A549 (cell line): ENCODE measurements around the gene DEFB128. TPM values are rescaled to one million over a fixed set of nuclear protein-coding genes. Genes with fewer than 3 reads are reported as not detected.

Experiments used
- ATAC-seq, 2 experiments: fragments of 200-7000 bp in 1 of 2; fragments of >200 bp in 1 of 2; cut with Nextera tagmentation in 1 of 2; cut with Tn5 transposase in 1 of 2; 3 replicates each; pipeline versions ENCODE4 v1.8.0 to v1.9.1; 2018 to 2020; ENCODE audit warnings: mild to moderate bottlenecking in 1 of 2, moderate library complexity in 1 of 2
- CTCF ChIA-PET: fragments of 300-600 bp; sonication (Branson Sonifier 250); formaldehyde crosslinking; extraction: SDS; loops from one replicate; lab custom pipeline; 2021; ENCODE audit warnings: antibody characterized with exemption, inconsistent platforms; lab: Yijun Ruan, JAX
- POLR2A ChIA-PET: fragments of 350-600 bp; formaldehyde crosslinking; extraction: SDS; loops from one replicate; lab custom pipeline; 2021; ENCODE audit warnings: antibody characterized with exemption, inconsistent platforms; lab: Yijun Ruan, JAX
- DNase-seq, 2 experiments: peaks; one replicate each; pipeline versions ENCODE4 v3.0.0 to v3.0.0-alpha.2; 2011 to 2016; ENCODE audit warnings: low read depth in 1 of 2, low spot score in 1 of 2
- FAIRE-seq: peaks from 2 replicates; lab custom pipeline; 2011; peaks lifted over from hg19 to GRCh38; lab: Jason Lieb, UNC
- H3K27ac ChIP-seq, 2 experiments: fragments of >200 bp; sonication (Bioruptor Twin); formaldehyde crosslinking; 3 replicates each; pipeline ENCODE4 v1.5.1; 2016 to 2017
- H3K4me1 ChIP-seq: fragments of >200 bp; sonication (Bioruptor Twin); formaldehyde crosslinking; 3 replicates; pipeline ENCODE4 v1.6.1; 2016
- H3K4me2 ChIP-seq: fragments of >200 bp; sonication (Bioruptor Twin); formaldehyde crosslinking; 3 replicates; pipeline ENCODE4 v1.6.1; 2016
- H3K4me3 ChIP-seq: fragments of >200 bp; sonication (Bioruptor Twin); formaldehyde crosslinking; 3 replicates; pipeline ENCODE4 v1.5.1; 2016
- H3K9me3 ChIP-seq: fragments of >200 bp; sonication (Bioruptor Twin); formaldehyde crosslinking; 3 replicates; pipeline ENCODE4 v1.6.1; 2016
- ATOH8 ChIP-seq: fragments of 250-450 bp; sonication (Bioruptor Pico); IDR thresholded peaks from 2 replicates; pipeline ENCODE4 v1.5.0; 2020; ENCODE audit warnings: low read depth, mild to moderate bottlenecking, moderate library complexity
- CBX8 ChIP-seq: fragments of 200-600 bp; sonication (generic); IDR thresholded peaks from 2 replicates; pipeline ENCODE4 v1.6.1; 2016
- CEBPB ChIP-seq, 2 experiments: fragments of >200 bp in 1 of 2; sonication (Bioruptor Twin) in 1 of 2; formaldehyde crosslinking in 1 of 2; IDR thresholded peaks; 2 replicates each; pipeline ENCODE4 v1.6.1; 2012 to 2016
- CTCF ChIP-seq: fragments of >200 bp; sonication (Bioruptor Twin); formaldehyde crosslinking; IDR thresholded peaks from 3 replicates; pipeline ENCODE4 v1.5.1; 2016
- E2F6 ChIP-seq: IDR thresholded peaks from 2 replicates; pipeline ENCODE4 v1.6.1; 2012; ENCODE audit warnings: low read depth, borderline replicate concordance
- ESRRA ChIP-seq: fragments of 150-350 bp; IDR thresholded peaks from 2 replicates; pipeline ENCODE4 v1.6.1; 2014; ENCODE audit warnings: mild to moderate bottlenecking, low read length, borderline replicate concordance
- FOXS1 ChIP-seq: fragments of 250-450 bp; sonication (Bioruptor Pico); IDR thresholded peaks from 2 replicates; pipeline ENCODE4 v1.5.0; 2020; ENCODE audit warnings: mild to moderate bottlenecking, moderate library complexity
- HOXA7 ChIP-seq: fragments of 250-450 bp; sonication (Bioruptor Pico); IDR thresholded peaks from 2 replicates; pipeline ENCODE4 v1.5.0; 2020; ENCODE audit warnings: mild to moderate bottlenecking, moderate library complexity
- HOXB13 ChIP-seq: fragments of 250-450 bp; sonication (Bioruptor Pico); IDR thresholded peaks from 2 replicates; pipeline ENCODE4 v1.5.0; 2020; ENCODE audit warnings: low read depth, mild to moderate bottlenecking, moderate library complexity
- JUN ChIP-seq, 2 experiments: fragments of >200 bp; sonication (Bioruptor Twin); formaldehyde crosslinking; IDR thresholded peaks; 2 replicates in 1 of 2; 3 replicates in 1 of 2; pipeline ENCODE4 v1.6.1; 2016 to 2017
- JUNB ChIP-seq: fragments of >200 bp; sonication (Bioruptor Twin); formaldehyde crosslinking; IDR thresholded peaks from 2 replicates; pipeline ENCODE4 v1.6.1; 2016
- KDM1A ChIP-seq: fragments of 200-600 bp; sonication (generic); IDR thresholded peaks from 2 replicates; pipeline ENCODE4 v1.6.1; 2016; ENCODE audit warnings: low read depth, mild to moderate bottlenecking
- KDM5A ChIP-seq: fragments of 200-600 bp; sonication (generic); IDR thresholded peaks from 2 replicates; pipeline ENCODE4 v1.6.1; 2016; ENCODE audit warnings: antibody characterized with exemption, mild to moderate bottlenecking
- MAFK ChIP-seq: fragments of 450-650 bp; IDR thresholded peaks from 2 replicates; pipeline ENCODE4 v1.6.1; 2014; ENCODE audit not compliant: partially characterized antibody
- MAZ ChIP-seq: fragments of 150-350 bp; IDR thresholded peaks from 2 replicates; pipeline ENCODE4 v1.6.1; 2014; ENCODE audit warnings: antibody characterized with exemption, low read depth, low read length, borderline replicate concordance
- NPAS2 ChIP-seq: fragments of 250-450 bp; sonication (Bioruptor Pico); IDR thresholded peaks from 2 replicates; pipeline ENCODE4 v1.8.0; 2022; ENCODE audit warnings: mild to moderate bottlenecking, moderate library complexity, borderline replicate concordance
- PBX3 ChIP-seq: IDR thresholded peaks from 2 replicates; pipeline ENCODE4 v1.6.1; 2012
- POLR2A ChIP-seq: IDR thresholded peaks from 2 replicates; pipeline ENCODE4 v1.6.1; 2012; ENCODE audit warnings: mild to moderate bottlenecking, low read length
- RAD21 ChIP-seq, 2 experiments: fragments of >200 bp in 1 of 2; sonication (Bioruptor Twin) in 1 of 2; formaldehyde crosslinking in 1 of 2; IDR thresholded peaks in 1 of 2; conservative IDR thresholded peaks in 1 of 2; 2 replicates in 1 of 2; 3 replicates in 1 of 2; pipeline ENCODE4 v1.6.1; 2012 to 2018; ENCODE audit warnings: inconsistent platforms in 1 of 2
- RARB ChIP-seq: fragments of 250-450 bp; sonication (Bioruptor Pico); IDR thresholded peaks from 2 replicates; pipeline ENCODE4 v1.8.0; 2021; ENCODE audit warnings: mild to moderate bottlenecking, moderate library complexity
- RCOR1 ChIP-seq: fragments of 150-350 bp; IDR thresholded peaks from 2 replicates; pipeline ENCODE4 v1.6.1; 2014; ENCODE audit warnings: antibody characterized with exemption, low read length, low read depth
- REST ChIP-seq: fragments of 200-600 bp; sonication (generic); IDR thresholded peaks from 2 replicates; pipeline ENCODE4 v1.6.1; 2016; ENCODE audit warnings: antibody characterized with exemption, mild to moderate bottlenecking, moderate library complexity
- RFX5 ChIP-seq: fragments of 450-650 bp; IDR thresholded peaks from 2 replicates; pipeline ENCODE4 v1.7.1; 2014; ENCODE audit warnings: antibody characterized with exemption, mild to moderate bottlenecking, moderate library complexity
- TFCP2L1 ChIP-seq: fragments of 250-450 bp; sonication (Bioruptor Pico); IDR thresholded peaks from 2 replicates; pipeline ENCODE4 v1.5.0; 2021; ENCODE audit warnings: mild to moderate bottlenecking
- ZFP36 ChIP-seq: fragments of 450-650 bp; IDR thresholded peaks from 2 replicates; pipeline ENCODE4 v1.6.1; 2014; ENCODE audit warnings: borderline replicate concordance; ENCODE audit not compliant: partially characterized antibody
- ZNF302 ChIP-seq: fragments of 250-450 bp; sonication (Bioruptor Pico); IDR thresholded peaks from 2 replicates; pipeline ENCODE4 v1.9.0; 2021; ENCODE audit warnings: inconsistent platforms, mild to moderate bottlenecking, moderate library complexity
- WGBS: methylation state at CpG from one replicate; pipeline ENCODE4 v1.1.6; 2017; ENCODE audit errors: missing lambda C conversion rate; 5-methylcytosine and 5-hydroxymethylcytosine counted together
- polyA minus RNA-seq: library from RNA; depleted of rRNA, polyadenylated mRNA; stranded (reverse); fragments of >200 nt; gene quantifications from 2 replicates; pipeline ENCODE4 v1.2.3, GENCODE V29; 2011; rRNA and poly(A)+ RNA removed
- polyA plus RNA-seq, 4 experiments: library from polyadenylated mRNA; depleted of rRNA in 3 of 4; stranded (reverse); fragments of >200 nt; fragmentation: RNase III in 1 of 4; extraction: RNeasy Plus Mini Kit Qiagen cat#74134 plus additional on column Dnase treatment in 1 of 4; gene quantifications; 2 replicates in 3 of 4; 3 replicates in 1 of 4; pipeline ENCODE4 v1.2.3, GENCODE V29; 2011 to 2017

Gene DEFB128
- polyA plus RNA-seq (2011; rRNA removed) = not detected in 2 replicates
- not detected in 2 replicates for polyA plus RNA-seq (2012; cell fraction: cytosol; rRNA removed)
- polyA plus RNA-seq (2012; cell fraction: nucleus; rRNA removed) = not detected in 2 replicates
- not detected in 3 replicates for polyA plus RNA-seq (2017; fragmentation: RNase III; extraction: RNeasy Plus Mini Kit Qiagen cat#74134 plus additional on column Dnase treatment)
- not detected in 2 replicates for polyA minus RNA-seq

- no peak within 1 kb of the TSS for H3K4me2 ChIP-seq
- no peak for DNase-seq
- ChIA-PET POLR2A (no interaction called here), CTCF (no interaction called here)
- H3K27ac ChIP-seq = no peak within 1 kb of the TSS
- WGBS = 23% methylated on average over 7 of the region's 7 CpGs
- H3K4me1 ChIP-seq = no peaks in the 10 kb centered on the region
- FAIRE-seq = no peak
- no peaks in the 10 kb centered on the region for H3K9me3 ChIP-seq
- TF ChIP-seq FOXS1 (no peak), PBX3 (no peak)
- ATAC-seq = 0 out of 6 replicates have a peak, but pooled peaks of 1 of the 2 experiments have one; percentile 24
- H3K4me3 ChIP-seq = no peak within 1 kb of the TSS
Observed at GRCh38 chr20:189611-190010, at the start of gene DEFB128. Gene DEFB128 (minus strand): TSS chr20:189711. CDS start chr20:189623, 88 bp downstream.

- 55% methylated on average over 3 of the region's 3 CpGs for WGBS
- POLR2A ChIA-PET = interaction anchor here (0.6 kb wide), 1 partner anchor 25 kb away, joined by 4 read pairs; no protein-coding TSS in a partner anchor
- Histone ChIP-seq H3K4me1 (no peaks in the 10 kb centered on the region), H3K9me3 (no peaks in the 10 kb centered on the region), H3K4me3 (no peak overlapping the region), H3K4me2 (no peak overlapping the region), H3K27ac (no peak overlapping the region)
- no peak for DNase-seq
- FAIRE-seq = peak; percentile 13
- no peak for ATAC-seq
- TF ChIP-seq TFCP2L1 (CRISPR knock-in tag) = no peak
- no peak for TF ChIP-seq CBX8
- no peak for TF ChIP-seq NPAS2 (CRISPR knock-in tag)
- TF ChIP-seq KDM5A = no peak
- no peak for TF ChIP-seq JUN (IDR thresholded peaks at IDR 0.05)
- TF ChIP-seq RARB = no peak
- TF ChIP-seq POLR2A = no peak
- no peak for TF ChIP-seq RFX5
- TF ChIP-seq ATOH8 = no peak
- TF ChIP-seq ZNF302 (CRISPR knock-in tag) = no peak
- no peak for TF ChIP-seq CEBPB (IDR thresholded peaks at IDR 0.05)
- TF ChIP-seq ESRRA = no peak
- no peak for TF ChIP-seq REST
- no peak for TF ChIP-seq JUNB
- TF ChIP-seq HOXB13 (CRISPR knock-in tag) = no peak
- CTCF ChIA-PET = interaction anchor here (0.9 to 1.8 kb wide), 3 partner anchors 11 to 93 kb away, joined by 3 to 5 read pairs (median 4); partner anchors contain the start of gene DEFB129
Observed at GRCh38 chr20:237929-238328, 48.4 kb upstream of the DEFB128 start.

GRCh38 chr20:237489-237888 is 48.0 kb upstream of the DEFB128 start:
- WGBS = 72% methylated on average over 4 of the region's 4 CpGs

More at GRCh38 chr20:237489-237888, 48.0 kb upstream of the DEFB128 start:
- H3K9me3 ChIP-seq = no peaks in the 10 kb centered on the region
- TF ChIP-seq ZNF302 (CRISPR knock-in tag) (no peak), E2F6 (no peak), RCOR1 (no peak), RAD21 (conservative IDR thresholded peaks at IDR 0.05 in 1 of 2, IDR thresholded peaks at IDR 0.05 in 1 of 2) (no peak), HOXA7 (CRISPR knock-in tag) (no peak), ZFP36 (no peak), MAZ (no peak), JUN (IDR thresholded peaks at IDR 0.05) (no peak), MAFK (no peak), KDM1A (no peak), CTCF (no peak)
- POLR2A ChIA-PET = no interaction called here
- no peak overlapping the region for H3K4me2 ChIP-seq
- no peak overlapping the region for H3K4me3 ChIP-seq
- ATAC-seq (no peak), FAIRE-seq (no peak), DNase-seq (no peak)
- CTCF ChIA-PET = interaction anchor here (0.9 to 1.8 kb wide), 3 partner anchors 10 to 94 kb away, joined by 3 to 5 read pairs (median 4); partner anchors contain the start of gene DEFB129
- H3K4me1 ChIP-seq = no peaks in the 10 kb centered on the region
- H3K27ac ChIP-seq = no peak overlapping the region
